Testis (tissue), 2 donors: Measurements from ENCODE around the gene SIL1.

Experiments used
- POLR2A ChIP-seq: fragments of 450-650 bp; IDR thresholded peaks from one replicate; pipeline ENCODE4 v1.6.1; 2017; ENCODE audit warnings: antibody characterized with exemption, mild to moderate bottlenecking, moderate library complexity
- TF ChIP-seq, protein P1 (sequence below), 3 experiments: fragments of 450-650 bp in 2 of 3; fragments of 200-600 bp in 1 of 3; sonication (generic) in 1 of 3; IDR thresholded peaks; one replicate each; pipeline ENCODE4 v1.5.1; 2016 to 2019; ENCODE audit warnings: antibody characterized with exemption in 3 of 3, mild to moderate bottlenecking in 2 of 3, moderate library complexity in 1 of 3

- TF ChIP-seq, protein P1, sequence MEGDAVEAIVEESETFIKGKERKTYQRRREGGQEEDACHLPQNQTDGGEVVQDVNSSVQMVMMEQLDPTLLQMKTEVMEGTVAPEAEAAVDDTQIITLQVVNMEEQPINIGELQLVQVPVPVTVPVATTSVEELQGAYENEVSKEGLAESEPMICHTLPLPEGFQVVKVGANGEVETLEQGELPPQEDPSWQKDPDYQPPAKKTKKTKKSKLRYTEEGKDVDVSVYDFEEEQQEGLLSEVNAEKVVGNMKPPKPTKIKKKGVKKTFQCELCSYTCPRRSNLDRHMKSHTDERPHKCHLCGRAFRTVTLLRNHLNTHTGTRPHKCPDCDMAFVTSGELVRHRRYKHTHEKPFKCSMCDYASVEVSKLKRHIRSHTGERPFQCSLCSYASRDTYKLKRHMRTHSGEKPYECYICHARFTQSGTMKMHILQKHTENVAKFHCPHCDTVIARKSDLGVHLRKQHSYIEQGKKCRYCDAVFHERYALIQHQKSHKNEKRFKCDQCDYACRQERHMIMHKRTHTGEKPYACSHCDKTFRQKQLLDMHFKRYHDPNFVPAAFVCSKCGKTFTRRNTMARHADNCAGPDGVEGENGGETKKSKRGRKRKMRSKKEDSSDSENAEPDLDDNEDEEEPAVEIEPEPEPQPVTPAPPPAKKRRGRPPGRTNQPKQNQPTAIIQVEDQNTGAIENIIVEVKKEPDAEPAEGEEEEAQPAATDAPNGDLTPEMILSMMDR (IDR thresholded peaks at IDR 0.05): no peak
- no peak for TF ChIP-seq POLR2A
These were observed 122.1 kb downstream of the SIL1 start for GRCh38 chr5:139076111-139076510.
